Measurements from ENCODE around the gene SLC9A3. TPM values are rescaled to one million over a fixed set of nuclear protein-coding genes. Genes with fewer than 3 reads are reported as not detected.

Gene SLC9A3
- total RNA-seq, 4 donors from 2014 or later = 1.7 to 4.5 (median 2.9) TPM

DNA sequence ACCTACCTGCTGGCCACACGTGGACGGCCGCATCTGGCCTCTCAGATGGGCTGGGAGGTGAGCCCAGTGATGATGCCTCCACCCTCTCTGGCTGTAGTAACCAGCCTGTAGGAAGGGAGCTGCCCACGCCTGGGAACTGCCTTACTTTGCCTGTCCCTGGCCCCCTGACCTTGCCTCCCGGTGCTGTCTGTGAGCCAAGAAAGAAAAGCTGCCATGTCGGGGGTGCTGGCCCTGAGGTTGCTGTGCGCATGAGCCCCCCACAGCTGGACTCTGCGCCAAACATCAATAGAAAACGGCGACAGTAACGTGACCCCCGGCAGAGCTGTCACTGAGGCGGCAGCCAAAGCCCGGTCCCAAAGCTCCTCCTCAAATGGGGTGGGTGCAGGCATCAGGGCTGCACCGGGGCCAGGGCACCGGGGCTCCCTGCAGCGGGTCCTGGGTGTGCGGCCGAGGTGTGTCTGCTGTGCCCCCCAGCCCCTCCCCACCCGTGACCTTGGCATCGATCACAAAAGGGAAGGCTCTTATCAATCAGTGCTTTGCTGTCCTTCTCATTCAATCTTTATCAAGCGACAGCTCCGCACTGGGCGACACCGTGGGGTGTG lies 15.3 kb upstream of the SLC9A3 start:
- Histone ChIP-seq H3K27ac (no peak overlapping the region), H3K4me3 (no peak overlapping the region), H3K36me3 (no peaks in the 10 kb centered on the region), H3K9me3 (no peaks in the 10 kb centered on the region), H3K27me3 (peaks cover 16 to 41% (median 40%) of the 10 kb centered on the region in 3 donors), H3K4me1 (no peaks in the 10 kb centered on the region)
- ATAC-seq = no peak
- DNase-seq = no peak
- in situ Hi-C loops (cut with MboI; ENCODE audit: low sequenced_read_pairs in 4 of 4) (no loop called here), intact Hi-C loops (cut with DNase I; ENCODE audit: low total_unique reads) (no loop called here)
- TF ChIP-seq, protein P1, sequence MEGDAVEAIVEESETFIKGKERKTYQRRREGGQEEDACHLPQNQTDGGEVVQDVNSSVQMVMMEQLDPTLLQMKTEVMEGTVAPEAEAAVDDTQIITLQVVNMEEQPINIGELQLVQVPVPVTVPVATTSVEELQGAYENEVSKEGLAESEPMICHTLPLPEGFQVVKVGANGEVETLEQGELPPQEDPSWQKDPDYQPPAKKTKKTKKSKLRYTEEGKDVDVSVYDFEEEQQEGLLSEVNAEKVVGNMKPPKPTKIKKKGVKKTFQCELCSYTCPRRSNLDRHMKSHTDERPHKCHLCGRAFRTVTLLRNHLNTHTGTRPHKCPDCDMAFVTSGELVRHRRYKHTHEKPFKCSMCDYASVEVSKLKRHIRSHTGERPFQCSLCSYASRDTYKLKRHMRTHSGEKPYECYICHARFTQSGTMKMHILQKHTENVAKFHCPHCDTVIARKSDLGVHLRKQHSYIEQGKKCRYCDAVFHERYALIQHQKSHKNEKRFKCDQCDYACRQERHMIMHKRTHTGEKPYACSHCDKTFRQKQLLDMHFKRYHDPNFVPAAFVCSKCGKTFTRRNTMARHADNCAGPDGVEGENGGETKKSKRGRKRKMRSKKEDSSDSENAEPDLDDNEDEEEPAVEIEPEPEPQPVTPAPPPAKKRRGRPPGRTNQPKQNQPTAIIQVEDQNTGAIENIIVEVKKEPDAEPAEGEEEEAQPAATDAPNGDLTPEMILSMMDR (IDR thresholded peaks at IDR 0.05 in 4 of 5, conservative IDR thresholded peaks at IDR 0.05 in 1 of 5) = no peak
- TF ChIP-seq POLR2A (IDR thresholded peaks at IDR 0.05) = no peak

GRCh38 chr5:538801-539468 lies 14.7 kb upstream of the SLC9A3 start:
- no peak for TF ChIP-seq POLR2A (IDR thresholded peaks at IDR 0.05)
- TF ChIP-seq, protein P1 (IDR thresholded peaks at IDR 0.05 in 4 of 5, conservative IDR thresholded peaks at IDR 0.05 in 1 of 5) = no peak
- no peak overlapping the region for H3K27ac ChIP-seq
- no peaks in the 10 kb centered on the region for H3K4me1 ChIP-seq
- no peak overlapping the region for H3K4me3 ChIP-seq
- H3K27me3 ChIP-seq = peaks cover 21 to 46% (median 45%) of the 10 kb centered on the region in 3 donors
- ATAC-seq (no peak), DNase-seq (no peak)
- H3K9me3 ChIP-seq = no peaks in the 10 kb centered on the region
- in situ Hi-C loops (cut with MboI; ENCODE audit: low sequenced_read_pairs in 4 of 4) = no loop called here
- intact Hi-C loops (cut with DNase I; ENCODE audit: low total_unique reads) = no loop called here
- H3K36me3 ChIP-seq = no peaks in the 10 kb centered on the region

- H3K27me3 ChIP-seq = peaks cover 27 to 52% (median 51%) of the 10 kb centered on the region in 3 donors
- H3K9me3 ChIP-seq = no peaks in the 10 kb centered on the region
- no peaks in the 10 kb centered on the region for H3K4me1 ChIP-seq
- no peak for TF ChIP-seq POLR2A (IDR thresholded peaks at IDR 0.05)
- TF ChIP-seq, protein P1 (IDR thresholded peaks at IDR 0.05 in 4 of 5, conservative IDR thresholded peaks at IDR 0.05 in 1 of 5) = no peak
- in situ Hi-C loops (cut with MboI; ENCODE audit: low sequenced_read_pairs in 4 of 4) = no loop called here
- no peak for DNase-seq
- no peak overlapping the region for H3K27ac ChIP-seq
- no peak overlapping the region for H3K4me3 ChIP-seq
- intact Hi-C loops (cut with DNase I; ENCODE audit: low total_unique reads) = no loop called here
- no peaks in the 10 kb centered on the region for H3K36me3 ChIP-seq
- no peak for ATAC-seq
Observed at GRCh38 chr5:538271-538771, 14.1 kb upstream of the SLC9A3 start.

GRCh38 chr5:537621-538071 lies 13.4 kb upstream of the SLC9A3 start:
- H3K27ac ChIP-seq = no peak overlapping the region
- no peak overlapping the region for H3K4me3 ChIP-seq
- in situ Hi-C loops (cut with MboI; ENCODE audit: low sequenced_read_pairs in 4 of 4) (no loop called here), intact Hi-C loops (cut with DNase I; ENCODE audit: low total_unique reads) (no loop called here)
- no peak for ATAC-seq
- no peaks in the 10 kb centered on the region for H3K36me3 ChIP-seq
- no peak for DNase-seq
- TF ChIP-seq, protein P1 (IDR thresholded peaks at IDR 0.05 in 4 of 5, conservative IDR thresholded peaks at IDR 0.05 in 1 of 5) = no peak
- TF ChIP-seq POLR2A (IDR thresholded peaks at IDR 0.05) = no peak
- H3K4me1 ChIP-seq = no peaks in the 10 kb centered on the region
- H3K9me3 ChIP-seq = no peaks in the 10 kb centered on the region
- peaks cover 33 to 57% (median 56%) of the 10 kb centered on the region in 3 donors for H3K27me3 ChIP-seq

All from gastrocnemius medialis (tissue), 4 donors.